Putamen (tissue), 1 donor: Measurements from ENCODE around the gene ZNF668.
A peak's percentile ranks its signal among the peaks of the same experiment; 100 is the strongest.
"Not testable (repeated sequence)": the region's sequence is repeated elsewhere in the genome, so short reads cannot be mapped to it uniquely, and the experiment has no call there.

Experiments used
- DNase-seq: peaks from one replicate; pipeline ENCODE4 v3.0.0-alpha.2; 2016; ENCODE audit warnings: low spot score

The ZNF668 gene

DNA sequence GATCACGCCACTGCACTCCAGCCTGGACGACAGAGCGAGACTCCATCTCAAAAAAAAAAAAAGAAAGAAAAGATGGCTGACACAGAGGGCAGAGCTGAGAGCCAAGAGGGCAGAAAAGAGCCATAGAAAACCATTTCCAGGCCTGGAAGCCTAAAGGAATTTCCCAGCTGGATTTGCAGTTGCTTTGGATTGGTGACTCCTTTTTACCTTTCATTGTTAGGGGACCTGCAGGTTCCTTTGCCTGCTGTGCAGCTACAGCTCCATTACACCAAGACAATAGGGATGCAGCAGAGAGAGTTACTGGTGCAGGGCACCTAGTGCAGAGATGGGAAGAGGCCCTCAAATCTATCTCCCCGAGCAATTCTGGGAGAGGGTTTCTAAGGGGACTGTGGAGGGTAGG, 18.4 kb downstream of the ZNF668 start:
- no peak for DNase-seq

DNA sequence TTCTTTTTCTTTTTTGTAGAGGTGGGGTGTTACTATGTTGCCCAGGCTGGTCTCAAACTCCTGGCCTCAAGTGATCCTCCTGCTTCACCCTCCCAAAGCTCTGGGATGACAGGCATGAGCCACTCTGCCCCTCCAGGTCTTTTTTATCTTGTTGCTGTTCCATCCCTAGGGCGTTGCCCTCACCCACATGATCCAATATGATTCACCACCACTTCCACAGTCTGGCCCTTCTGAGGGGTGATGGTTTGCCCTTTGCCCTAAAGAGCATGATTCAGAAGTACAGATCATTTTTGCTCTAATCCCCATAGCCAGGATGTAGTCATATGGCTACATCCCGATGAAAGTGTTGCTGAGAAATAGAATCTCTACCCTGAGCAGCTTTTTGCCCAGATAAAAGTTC, 21.9 kb downstream of the ZNF668 start:
- no peak for DNase-seq

DNA sequence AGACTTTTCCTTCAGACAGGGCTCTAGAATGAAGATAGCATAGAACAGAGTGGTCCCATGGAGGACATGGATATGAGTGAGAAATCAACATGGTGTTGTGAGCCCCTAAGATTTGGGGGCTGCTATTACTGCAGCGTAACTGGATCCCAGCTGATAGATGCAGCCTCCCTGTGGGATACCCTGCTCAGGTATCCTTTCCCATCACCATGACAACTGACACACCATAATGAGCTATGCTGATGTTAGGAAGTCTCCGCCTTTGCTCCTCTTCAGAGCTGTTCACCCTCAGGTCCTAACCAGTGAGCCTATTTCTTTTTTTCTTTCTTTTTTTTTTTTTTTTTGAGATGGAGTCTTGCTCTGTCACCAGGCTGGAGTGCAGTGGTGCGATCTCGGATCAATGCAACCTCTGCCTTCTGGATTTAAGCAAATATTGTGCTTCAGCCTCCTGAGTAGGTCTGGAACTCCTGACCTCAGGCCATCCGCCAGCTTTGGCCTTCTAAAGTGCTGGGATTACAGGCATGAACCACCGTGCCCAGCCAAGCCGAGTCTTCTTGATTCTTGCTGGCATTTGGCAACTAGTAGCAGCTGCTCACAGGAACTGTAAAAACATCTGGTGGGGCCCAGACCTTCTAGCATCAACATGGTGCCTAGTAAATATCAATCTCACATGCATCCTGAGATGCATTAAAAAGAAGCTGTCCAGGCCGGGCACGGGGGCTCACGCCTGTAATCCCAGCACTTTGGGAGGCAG, 23.6 kb downstream of the ZNF668 start:
- no peak for DNase-seq

DNA sequence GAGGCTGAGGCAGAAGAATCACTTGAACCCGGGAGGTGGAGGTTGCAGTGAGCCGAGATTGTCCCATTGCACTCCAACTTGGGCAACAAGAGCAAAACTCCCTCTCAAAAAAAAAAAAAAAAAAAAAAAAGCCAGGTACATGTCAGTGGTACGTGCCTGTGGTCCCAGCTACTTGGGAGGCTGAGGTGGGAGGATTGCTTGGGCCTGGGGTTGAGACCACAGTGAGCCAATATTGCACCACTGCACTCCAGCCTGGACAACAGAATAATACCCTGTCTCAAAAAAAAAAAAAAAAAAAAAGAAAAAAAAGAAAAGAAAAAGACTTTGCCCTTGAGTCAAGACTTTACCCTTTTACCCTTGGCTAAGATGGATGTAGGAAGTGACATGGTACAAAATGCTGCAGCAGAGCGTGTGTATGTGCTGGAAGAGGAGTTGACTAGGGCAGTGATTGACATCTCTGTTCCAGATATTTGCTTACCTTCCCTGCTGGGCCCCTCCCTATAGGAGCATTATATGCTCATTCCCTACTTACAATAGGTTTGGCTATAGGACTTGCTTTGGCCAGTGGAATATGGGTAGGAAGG, 30.1 kb downstream of the ZNF668 start:
- DNase-seq: no peak

DNA sequence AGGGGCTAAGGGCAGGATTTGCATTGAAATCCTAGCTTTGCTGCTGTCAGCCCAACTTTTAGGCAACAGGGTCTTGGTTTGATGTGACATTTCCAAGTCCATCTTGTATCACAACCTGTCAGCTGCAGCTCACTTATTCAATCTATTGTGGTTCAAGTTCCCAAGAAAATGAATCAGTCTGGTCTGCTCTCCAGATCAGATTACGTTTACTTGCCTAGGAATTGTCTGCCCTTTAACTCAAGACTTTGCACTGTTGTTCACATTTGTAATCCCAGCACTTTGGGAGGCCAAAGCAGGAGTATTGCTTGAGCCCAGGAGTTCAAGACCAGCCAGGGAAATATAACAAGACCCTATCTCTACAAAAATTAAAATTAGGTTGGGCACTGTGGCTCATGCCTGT, 30.7 kb downstream of the ZNF668 start:
- DNase-seq: no peak

DNA sequence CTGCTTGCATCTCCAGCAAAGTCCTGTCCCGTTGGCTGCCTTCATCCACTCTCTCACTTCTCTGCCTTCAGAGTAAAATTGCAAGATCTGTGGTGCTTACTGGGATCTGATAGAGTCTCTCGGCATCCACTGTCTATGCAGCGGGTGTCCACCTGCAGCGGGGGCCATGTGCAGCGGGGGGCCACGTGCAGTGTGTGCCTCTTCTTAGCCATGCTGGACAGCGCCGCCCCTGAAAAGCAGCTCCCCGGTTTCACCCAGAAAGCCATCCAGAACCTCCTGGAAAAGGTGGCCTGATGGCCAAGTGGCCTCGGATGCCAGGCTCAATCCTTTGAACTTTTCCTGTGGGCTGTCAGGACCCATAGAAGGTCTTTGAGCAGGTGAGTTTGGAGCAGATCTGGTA, 31.2 kb downstream of the ZNF668 start:
- no peak for DNase-seq

DNA sequence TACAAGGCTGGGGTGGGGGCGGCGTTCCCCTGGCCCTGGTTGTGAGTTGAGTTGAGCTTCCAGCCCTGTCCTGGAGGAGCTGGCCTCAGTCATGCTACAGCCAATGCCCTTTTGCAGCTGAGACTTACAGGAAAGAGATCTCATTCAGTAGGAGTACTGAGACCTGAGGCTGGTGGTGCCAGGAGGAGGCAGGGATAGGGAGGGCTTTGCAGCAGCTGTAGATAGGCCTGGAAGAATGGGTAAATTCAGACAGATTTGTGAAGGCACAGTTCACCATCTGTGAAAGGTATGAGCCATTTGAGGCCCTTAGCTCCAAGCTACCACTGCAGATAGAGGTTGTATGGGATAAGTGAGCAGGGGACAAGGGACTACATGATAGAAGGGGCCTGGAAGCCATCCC, 35.0 kb downstream of the ZNF668 start:
- DNase-seq: no peak

DNA sequence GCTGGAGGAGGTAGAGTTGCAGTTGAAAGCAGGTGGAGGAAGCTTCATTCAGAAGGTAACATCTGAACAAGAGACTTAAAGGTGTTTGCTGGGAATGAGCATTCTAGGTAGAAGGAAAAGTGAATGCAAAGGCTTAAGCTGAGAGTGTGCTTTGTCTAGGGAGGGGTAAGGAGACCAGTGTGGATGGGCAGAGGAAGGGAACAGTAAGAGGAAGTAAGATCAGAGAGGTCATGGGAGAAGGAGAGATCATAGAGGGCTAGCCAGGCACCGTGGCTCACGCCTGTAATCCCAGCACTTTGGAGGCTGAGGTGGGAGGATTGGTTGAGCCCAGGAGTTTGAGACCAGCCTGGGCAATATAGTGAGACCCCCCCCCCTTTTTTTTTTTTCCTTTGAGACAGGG, 37.3 kb downstream of the ZNF668 start:
- DNase-seq: no peak

DNA sequence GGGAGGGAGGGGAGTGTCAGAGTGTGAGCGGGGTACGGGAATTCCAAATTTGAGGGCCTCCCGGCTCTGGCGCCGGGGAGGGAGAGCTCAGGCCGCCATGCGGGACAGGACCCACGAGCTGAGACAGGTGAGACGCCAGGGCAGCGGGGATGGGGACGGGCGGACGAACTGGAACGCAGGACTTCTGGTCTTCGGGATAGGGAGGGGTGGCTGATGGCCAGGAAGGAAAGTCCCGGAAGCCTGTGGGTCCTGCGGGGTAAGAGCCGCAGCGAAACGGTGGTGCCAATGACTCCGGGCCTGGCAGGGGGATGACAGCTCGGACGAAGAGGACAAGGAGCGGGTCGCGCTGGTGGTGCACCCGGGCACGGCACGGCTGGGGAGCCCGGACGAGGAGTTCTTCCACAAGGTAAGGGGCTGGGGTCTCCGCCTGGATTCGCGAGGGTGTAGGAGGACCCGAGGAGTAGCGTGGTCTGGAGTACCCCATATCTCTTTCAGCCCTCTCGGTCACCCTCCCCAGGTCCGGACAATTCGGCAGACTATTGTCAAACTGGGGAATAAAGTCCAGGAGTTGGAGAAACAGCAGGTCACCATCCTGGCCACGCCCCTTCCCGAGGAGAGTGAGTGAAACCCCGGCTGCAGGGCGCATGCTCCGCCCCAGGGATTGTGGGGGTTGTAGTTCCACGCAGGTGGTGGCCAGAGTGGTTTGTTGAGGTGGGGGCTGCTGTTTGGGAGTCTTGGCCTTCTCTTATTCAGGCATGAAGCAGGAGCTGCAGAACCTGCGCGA, 40.1 kb downstream of the ZNF668 start:
- peak; percentile 90 for DNase-seq

DNA sequence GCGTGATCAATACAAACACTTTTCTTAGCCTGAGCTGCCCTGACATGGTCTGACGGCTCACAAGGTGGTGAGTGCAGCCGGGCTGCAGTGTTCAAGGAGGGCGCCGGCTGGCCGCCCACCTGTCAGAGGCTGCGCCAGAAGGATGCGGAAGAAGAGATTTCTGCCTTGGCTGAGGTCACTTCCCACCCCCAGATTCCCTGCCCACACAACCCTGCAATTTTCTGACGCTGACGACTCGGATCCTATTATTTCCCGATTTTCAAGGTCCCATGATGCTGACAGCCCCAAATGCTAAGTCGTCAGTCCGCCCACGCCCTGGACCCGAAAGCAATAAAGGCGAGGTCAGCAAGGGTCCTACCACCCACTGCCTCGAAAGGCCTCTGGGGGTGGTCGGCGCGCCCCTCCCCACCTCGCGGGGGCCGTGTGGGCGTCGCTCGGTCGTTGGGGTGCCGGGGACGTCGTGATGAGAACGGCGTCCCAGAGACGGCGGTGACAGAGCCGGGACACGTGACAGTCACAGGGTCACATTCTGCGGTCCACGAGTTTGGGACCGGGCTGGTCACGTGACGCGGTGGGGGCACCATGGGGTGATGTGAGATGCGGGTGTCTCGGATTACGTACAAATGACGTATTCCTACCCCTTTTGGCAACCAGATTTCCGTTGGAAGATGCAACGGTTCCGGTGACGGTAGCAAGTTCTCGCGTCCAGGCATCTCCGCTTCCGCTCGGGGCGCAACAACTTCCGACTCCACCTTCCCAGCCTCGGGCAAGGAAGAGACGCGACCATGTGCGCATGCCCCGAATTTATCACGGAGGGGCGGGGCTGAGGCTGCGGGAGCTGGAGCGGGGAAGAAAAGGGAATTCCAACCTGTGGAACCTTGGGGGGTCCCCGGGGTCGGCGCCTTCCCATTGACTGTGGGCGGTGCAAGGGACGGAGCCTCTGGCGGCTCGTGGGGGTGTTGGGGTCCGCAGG, 41.0 kb downstream of the ZNF668 start, which contains the start of gene STX4:
Gene STX4, plus strand, starts transcription at position 823 of the 973 bp plus-strand sequence. CDS start 248 bp downstream, outside the sequence.
- DNase-seq: peak; percentile 99

DNA sequence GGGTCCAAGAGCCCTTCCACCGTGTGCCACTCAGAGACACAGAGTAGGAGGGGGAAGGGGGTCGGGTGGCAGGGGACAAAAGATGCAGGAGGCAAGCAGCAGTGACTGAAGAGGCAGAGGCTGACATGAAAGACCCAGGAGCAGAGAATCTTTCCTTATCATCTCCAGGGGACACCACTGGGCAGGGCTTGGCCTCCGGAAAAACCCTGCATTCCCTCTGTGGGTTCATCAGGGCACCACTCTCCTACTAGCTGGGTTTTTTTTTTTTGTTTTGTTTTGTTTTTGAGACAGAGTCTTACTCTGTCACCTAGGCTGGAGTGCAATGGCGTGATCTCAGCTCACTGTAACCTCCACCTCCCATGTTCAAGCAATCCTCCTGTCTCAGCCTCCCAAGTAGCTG, 42.8 kb downstream of the ZNF668 start:
- no peak for DNase-seq

DNA sequence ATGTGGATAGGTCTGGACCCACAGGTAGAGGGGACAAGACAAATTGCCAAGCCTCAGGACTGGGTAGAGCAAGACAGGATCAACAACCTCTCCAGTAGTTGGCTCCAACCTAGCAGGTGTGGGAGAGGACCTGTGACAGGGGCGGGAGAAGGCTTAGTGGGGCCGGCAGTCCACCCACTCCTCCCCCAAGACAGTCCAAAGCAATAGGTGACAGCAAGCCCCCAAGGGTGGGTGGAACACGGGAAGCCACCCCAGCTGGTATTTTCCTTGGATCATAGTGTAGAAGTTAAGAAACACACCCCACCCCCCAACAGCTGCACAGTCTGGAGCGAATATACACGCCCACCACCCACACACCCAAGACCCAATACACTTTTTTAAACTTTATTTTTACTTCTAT, 44.8 kb downstream of the ZNF668 start:
- no peak for DNase-seq

DNA sequence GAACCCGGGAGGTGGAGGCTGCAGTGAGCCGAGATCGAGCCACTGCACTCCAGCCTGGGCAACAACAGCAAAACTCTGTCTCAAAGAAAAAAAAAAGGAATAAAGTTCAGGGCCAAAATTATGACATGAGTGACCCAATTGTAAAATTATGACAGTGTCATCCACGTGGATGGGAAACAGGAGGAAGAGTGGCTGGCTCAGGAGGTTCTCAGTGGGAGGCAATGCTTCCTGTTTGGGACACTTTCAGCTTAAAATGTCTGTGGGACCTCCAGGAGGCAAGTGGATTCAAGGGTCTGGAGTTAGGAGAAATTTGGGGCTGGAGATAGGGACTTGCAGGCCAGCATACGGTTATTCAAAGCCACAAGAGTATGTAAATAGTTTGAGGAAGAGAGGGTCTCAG, 48.7 kb downstream of the ZNF668 start:
- DNase-seq: no peak

DNA sequence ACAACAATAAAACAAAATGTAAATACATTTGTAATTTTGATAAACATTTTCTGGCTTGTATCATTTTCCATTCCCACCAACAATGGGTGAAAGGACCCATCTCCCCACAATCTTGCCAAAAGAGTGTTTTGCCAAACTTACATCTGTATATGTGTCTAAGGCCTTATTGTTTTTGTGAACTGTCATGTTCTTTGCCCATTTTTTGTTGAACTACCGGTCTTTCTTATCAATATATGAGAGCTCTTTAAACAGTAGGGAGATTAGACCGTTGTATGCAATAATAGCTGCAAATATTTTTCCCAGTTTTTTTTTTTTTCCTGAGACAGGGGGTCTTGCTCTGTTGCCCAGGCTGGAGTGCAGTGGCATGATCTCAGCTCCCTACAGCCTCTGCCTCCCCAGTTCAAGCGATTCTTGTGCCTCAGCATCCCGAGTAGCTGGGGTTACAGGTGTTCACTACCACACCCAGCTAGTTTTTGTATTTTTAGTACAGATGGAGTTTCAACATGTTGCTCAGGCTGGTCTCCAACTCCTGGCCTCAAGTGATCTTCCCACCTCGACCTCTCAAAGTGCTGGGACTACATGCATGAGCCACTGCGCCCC, 50.3 kb downstream of the ZNF668 start:
- no peak for DNase-seq

DNA sequence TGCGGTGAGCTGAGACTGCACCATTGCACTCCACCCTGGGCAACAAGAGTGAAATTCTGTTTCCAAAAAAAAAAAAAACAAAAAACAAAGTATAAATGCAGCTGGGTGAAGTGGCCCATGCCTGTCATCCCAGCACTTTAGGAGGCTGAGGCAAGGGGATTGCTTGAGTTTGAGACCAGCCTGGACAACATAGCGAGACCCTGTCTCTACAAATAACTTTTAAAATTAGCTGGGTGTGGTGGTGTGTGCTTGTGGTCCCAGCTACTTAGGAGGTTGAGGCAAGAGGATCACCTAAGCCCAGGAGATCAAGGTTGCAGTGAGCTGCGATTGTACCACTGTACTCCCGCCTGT, 50.8 kb downstream of the ZNF668 start:
- DNase-seq: no peak

DNA sequence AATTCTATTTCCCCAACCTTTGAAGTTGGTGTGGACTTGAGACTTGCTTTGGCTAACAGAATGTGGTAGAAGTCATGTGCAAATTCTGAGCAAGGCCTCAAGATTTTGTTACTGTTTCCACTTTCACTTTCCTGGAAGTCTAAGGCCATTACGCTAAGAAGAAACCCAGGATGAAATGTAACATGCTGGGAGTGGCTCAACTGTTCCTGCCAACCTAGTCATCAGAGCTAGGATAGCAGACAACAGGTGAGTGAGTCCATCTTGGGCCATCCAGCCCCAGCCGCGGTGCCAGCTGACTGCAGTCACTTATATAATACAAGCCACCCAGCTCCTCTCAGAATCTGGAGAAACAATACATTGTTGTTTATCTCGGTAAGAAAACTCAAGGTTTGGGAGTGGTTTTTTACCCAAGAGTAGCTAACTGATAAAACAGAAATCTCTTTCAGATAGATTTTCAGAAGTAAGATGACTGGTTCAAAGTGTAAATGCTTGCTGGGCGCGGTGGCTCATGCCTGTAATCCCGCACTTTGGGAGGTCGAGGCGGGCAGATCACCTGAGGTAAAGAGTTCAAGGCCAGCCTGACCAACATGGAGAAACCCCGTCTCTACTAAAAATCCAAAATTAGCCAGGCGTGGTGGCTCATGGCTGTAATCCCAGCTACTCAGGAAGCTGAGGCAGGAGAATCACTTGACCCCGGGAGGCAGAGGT, 51.3 kb downstream of the ZNF668 start:
- no peak for DNase-seq

DNA sequence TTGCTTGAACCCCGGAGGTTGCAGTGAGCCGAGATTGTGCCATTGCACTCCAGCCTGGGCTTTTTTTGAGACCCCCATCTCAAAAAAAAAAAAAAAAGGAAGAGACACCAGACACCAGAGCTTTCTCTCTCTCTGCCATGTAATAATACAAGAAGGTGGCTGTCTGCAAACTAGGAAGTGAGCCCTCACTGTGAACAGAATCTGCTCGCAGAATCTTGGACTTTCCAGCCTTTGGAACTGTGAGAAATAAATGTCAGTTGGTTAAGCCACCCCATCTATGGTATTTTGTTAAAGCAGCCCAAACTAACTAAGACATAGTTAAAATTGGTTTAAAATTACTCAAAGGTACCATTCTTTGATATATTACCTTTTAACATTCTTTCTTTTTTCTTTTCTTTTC, 53.5 kb downstream of the ZNF668 start:
- DNase-seq: no peak

DNA sequence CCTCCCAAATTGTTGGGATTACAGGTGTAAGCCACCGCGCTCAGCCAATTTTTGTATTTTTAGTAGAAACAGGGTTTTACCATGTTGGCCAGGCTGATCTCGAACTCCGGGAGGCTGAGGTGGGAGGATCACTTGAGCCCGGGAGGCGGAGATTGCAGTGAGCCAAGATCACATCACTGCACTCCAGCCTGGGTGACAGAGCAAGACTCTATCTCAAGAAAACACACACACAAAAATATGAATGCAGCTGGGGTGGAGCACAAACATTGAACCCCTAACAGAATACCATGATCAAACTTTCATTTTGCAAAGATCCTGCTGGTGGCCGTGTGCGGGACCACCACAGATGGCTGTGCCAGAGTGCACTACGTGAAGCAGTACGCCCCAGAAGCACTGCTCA, 56.3 kb downstream of the ZNF668 start:
- DNase-seq: not testable (repeated sequence)

DNA sequence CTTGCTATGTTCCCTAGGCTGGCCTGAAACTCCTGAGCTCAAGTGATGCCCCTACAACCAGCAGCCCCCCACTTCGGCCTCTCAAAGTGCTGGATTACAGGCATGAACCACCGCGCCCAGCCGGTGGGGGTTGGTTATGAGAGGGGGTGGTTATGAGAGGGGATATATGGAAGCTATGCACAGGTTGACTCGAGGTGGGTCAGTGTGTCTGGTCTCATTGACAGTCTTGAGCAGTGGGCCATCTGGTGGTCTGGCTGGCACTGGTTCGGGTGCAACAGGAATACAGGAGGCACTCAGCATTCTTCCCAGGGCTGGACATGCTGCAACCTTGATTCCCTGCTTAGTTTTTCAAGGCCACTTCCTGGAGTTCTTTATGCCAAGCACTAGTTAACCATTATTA, 58.0 kb downstream of the ZNF668 start:
- DNase-seq: no peak

DNA sequence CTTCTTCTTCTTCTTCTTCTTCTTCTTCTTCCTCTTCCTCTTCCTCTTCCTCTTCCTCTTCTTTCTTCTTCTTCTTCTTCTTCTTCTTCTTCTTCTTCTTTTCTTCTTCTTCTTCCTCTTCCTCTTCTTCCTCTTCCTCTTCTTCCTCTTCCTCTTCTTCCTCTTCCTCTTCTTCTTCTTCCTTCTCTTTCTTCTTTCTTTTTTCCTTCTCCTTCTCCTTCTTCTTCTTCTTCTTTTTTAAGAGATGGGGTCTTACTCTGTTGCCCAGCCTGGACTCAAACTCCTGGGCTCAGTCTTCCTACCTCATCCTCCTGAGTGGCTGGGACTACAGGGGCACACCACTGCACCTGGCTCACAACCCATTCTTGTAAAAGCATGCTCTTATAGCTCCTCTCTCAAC, 60.7 kb downstream of the ZNF668 start:
- not testable (repeated sequence) for DNase-seq

DNA sequence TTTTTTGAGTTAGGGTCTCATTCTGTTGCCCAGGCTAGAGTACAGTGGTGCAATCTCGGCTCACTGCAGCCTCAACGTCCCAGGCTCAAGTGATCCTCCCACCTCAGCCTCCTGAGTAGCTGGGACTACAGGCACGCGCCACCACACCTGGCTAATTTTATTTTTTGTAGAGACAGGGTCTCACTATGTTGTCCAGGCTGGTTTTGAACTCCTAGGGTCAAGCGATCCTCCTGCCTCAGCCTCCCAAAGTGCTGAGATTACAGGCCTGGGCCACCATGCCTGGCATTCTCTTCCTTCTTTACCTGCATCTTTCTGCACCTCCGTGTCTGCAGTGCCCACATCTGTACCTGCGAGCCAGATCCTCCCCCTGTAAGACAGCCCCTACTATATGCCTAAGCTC, 62.2 kb downstream of the ZNF668 start:
- DNase-seq: not testable (repeated sequence)
